Neural cell (in vitro differentiated cells): ENCODE results near the gene MRPS6. TPM values are rescaled to one million over a fixed set of nuclear protein-coding genes. Genes with fewer than 3 reads are reported as not detected.

Experiments
- H2AFZ ChIP-seq: fragments of 200-600, 300-800 bp; sonication (generic), shearing (Covaris generic); 2 replicates; pipeline ENCODE4 v1.6.0; 2014; ENCODE audit warnings: low read depth, mild to moderate bottlenecking, antibody characterized with exemption, low read length, moderate library complexity
- H3F3A ChIP-seq: fragments of 200-600 bp; shearing (Covaris generic); 2 replicates; pipeline ENCODE4 v1.6.1; 2016; ENCODE audit warnings: mild to moderate bottlenecking, moderate library complexity, mixed read lengths, antibody characterized with exemption, low read length; ENCODE audit not compliant: insufficient read depth, poor library complexity, severe bottlenecking
- H3K27ac ChIP-seq: fragments of 200-600, 300-800 bp; sonication (generic), shearing (Covaris generic); 2 replicates; pipeline ENCODE4 v1.5.1; 2014; ENCODE audit warnings: mild to moderate bottlenecking, low read length, moderate library complexity
- H3K27me3 ChIP-seq: fragments of 300-800, 200-600 bp; sonication (generic), shearing (Covaris generic); 2 replicates; pipeline ENCODE4 v1.6.0; 2014; ENCODE audit warnings: mild to moderate bottlenecking, low read depth, low read length, moderate library complexity; ENCODE audit not compliant: insufficient read depth
- H3K36me3 ChIP-seq: fragments of 300-800, 200-600 bp; sonication (generic), shearing (Covaris generic); 2 replicates; pipeline ENCODE4 v1.5.1; 2014; ENCODE audit warnings: mild to moderate bottlenecking, antibody characterized with exemption, low read length, moderate library complexity; ENCODE audit not compliant: insufficient read depth
- H3K4me2 ChIP-seq: fragments of 300-800, 200-600 bp; sonication (generic), shearing (Covaris generic); 2 replicates; pipeline ENCODE4 v1.6.0; 2014; ENCODE audit warnings: mild to moderate bottlenecking, low read length
- H3K4me3 ChIP-seq: fragments of 300-800, 200-600 bp; sonication (generic), shearing (Covaris generic); 2 replicates; pipeline ENCODE4 v1.5.1; 2014; ENCODE audit warnings: mild to moderate bottlenecking, low read length, moderate library complexity
- H3K79me2 ChIP-seq: fragments of 200-600 bp; shearing (Covaris generic); replicated peaks from 2 replicates; pipeline ENCODE4 v1.6.0; 2014; ENCODE audit warnings: mild to moderate bottlenecking, low read length, moderate library complexity; ENCODE audit not compliant: insufficient read depth
- H3K9ac ChIP-seq: fragments of 300-800, 200-600 bp; sonication (generic), shearing (Covaris generic); 2 replicates; pipeline ENCODE4 v1.6.1; 2016; ENCODE audit warnings: mild to moderate bottlenecking, low read length, mixed read lengths
- H3K9me2 ChIP-seq: fragments of 200-600 bp; shearing (Covaris generic); 2 replicates; pipeline ENCODE4 v1.6.1; 2016; ENCODE audit warnings: mild to moderate bottlenecking, low read length, mixed read lengths; ENCODE audit not compliant: insufficient read depth
- H3K9me3 ChIP-seq: fragments of 200-600, 300-800 bp; sonication (generic), shearing (Covaris generic); 2 replicates; pipeline ENCODE4 v1.6.1; 2016; ENCODE audit warnings: mild to moderate bottlenecking, mixed run types, low read length, moderate library complexity, mixed read lengths
- H4K20me1 ChIP-seq: fragments of 200-600 bp; shearing (Covaris generic); 2 replicates; pipeline ENCODE4 v1.6.1; 2016; ENCODE audit warnings: mild to moderate bottlenecking, mixed run types; ENCODE audit not compliant: insufficient read depth
- CTCF ChIP-seq: fragments of 450-650 bp; IDR thresholded peaks from 2 replicates; pipeline ENCODE4 v1.5.1; 2014; ENCODE audit warnings: antibody characterized with exemption, mild to moderate bottlenecking, moderate library complexity; ENCODE audit not compliant: poor library complexity, severe bottlenecking
- EP300 ChIP-seq: fragments of 450-650 bp; conservative IDR thresholded peaks from 2 replicates; pipeline ENCODE4 v1.6.1; 2014; ENCODE audit warnings: antibody characterized with exemption, mild to moderate bottlenecking, moderate library complexity; ENCODE audit not compliant: poor library complexity, severe bottlenecking
- EZH2 ChIP-seq: fragments of 200-600, 300-800 bp; shearing (Covaris generic), sonication (generic); IDR thresholded peaks from 2 replicates; pipeline ENCODE4 v1.6.1; 2014; ENCODE audit warnings: antibody characterized with exemption, low read length, borderline replicate concordance, mild to moderate bottlenecking; ENCODE audit not compliant: insufficient read depth, poor library complexity, severe bottlenecking
- MXI1 ChIP-seq: fragments of 450-650 bp; conservative IDR thresholded peaks from 2 replicates; pipeline ENCODE4 v1.6.1; 2014; ENCODE audit warnings: antibody characterized with exemption, mild to moderate bottlenecking; ENCODE audit not compliant: poor library complexity, severe bottlenecking
- POLR2AphosphoS5 ChIP-seq: IDR thresholded peaks from 2 replicates; pipeline ENCODE4 v1.6.1; 2012
- RAD21 ChIP-seq: fragments of 450-650 bp; conservative IDR thresholded peaks from 2 replicates; pipeline ENCODE4 v1.6.1; 2014; ENCODE audit warnings: antibody characterized with exemption, mild to moderate bottlenecking, moderate library complexity
- REST ChIP-seq: IDR thresholded peaks from 2 replicates; pipeline ENCODE4 v1.6.1; 2012; ENCODE audit warnings: borderline replicate concordance
- SMC3 ChIP-seq: fragments of 450-650 bp; conservative IDR thresholded peaks from 2 replicates; pipeline ENCODE4 v1.6.1; 2014; ENCODE audit warnings: antibody characterized with exemption, mild to moderate bottlenecking, moderate library complexity; ENCODE audit not compliant: poor library complexity
- TAF1 ChIP-seq: IDR thresholded peaks from 2 replicates; pipeline ENCODE4 v1.6.1; 2012; ENCODE audit warnings: low read depth
- polyA plus RNA-seq: library from polyadenylated mRNA; depleted of rRNA; stranded (reverse); fragments of >200 nt; gene quantifications from 2 replicates; pipeline ENCODE4 v1.2.3, GENCODE V29; 2014

MRPS6 gene
- polyA plus RNA-seq, 1 donor from 2014 or later: 70.1 TPM

GRCh38 chr21:34181431-34182039, 108.2 kb downstream of the MRPS6 start:
- Histone ChIP-seq H3K9me2 (no peaks in the 10 kb centered on the region), H3K9me3 (no peaks in the 10 kb centered on the region), H3K79me2 (no peaks in the 10 kb centered on the region), H3K4me2 (no peak overlapping the region), H2AFZ (no peak overlapping the region), H3K36me3 (no peaks in the 10 kb centered on the region), H3F3A (no peaks in the 10 kb centered on the region), H4K20me1 (no peaks in the 10 kb centered on the region), H3K4me3 (no peak overlapping the region), H3K27ac (no peak overlapping the region), H3K27me3 (no peaks in the 10 kb centered on the region), H3K9ac (no peak overlapping the region)
- TF ChIP-seq EP300 (no peak), POLR2AphosphoS5 (no peak), REST (no peak), CTCF (no peak), MXI1 (no peak), TAF1 (no peak), SMC3 (no peak), EZH2 (no peak), RAD21 (no peak)

- Histone ChIP-seq H3K9me3 (no peaks in the 10 kb centered on the region), H3K27me3 (no peaks in the 10 kb centered on the region), H4K20me1 (no peaks in the 10 kb centered on the region), H3K9me2 (no peaks in the 10 kb centered on the region), H3K4me3 (no peak overlapping the region), H3K79me2 (no peaks in the 10 kb centered on the region), H3K9ac (no peak overlapping the region), H3K36me3 (no peaks in the 10 kb centered on the region), H3K4me2 (no peak overlapping the region), H3K27ac (no peak overlapping the region), H2AFZ (no peak overlapping the region), H3F3A (no peaks in the 10 kb centered on the region)
- TF ChIP-seq CTCF (no peak), MXI1 (no peak), POLR2AphosphoS5 (no peak), EZH2 (no peak), SMC3 (no peak), REST (no peak), RAD21 (no peak), EP300 (no peak)
These were observed 109.1 kb downstream of the MRPS6 start for GRCh38 chr21:34182436-34182835.
